A549 (cell line): ENCODE measurements around the gene NTN1. TPM values are rescaled to one million over a fixed set of nuclear protein-coding genes. Genes with fewer than 3 reads are reported as not detected.

Source experiments
- ATAC-seq, 2 experiments: fragments of 200-7000 bp in 1 of 2; fragments of >200 bp in 1 of 2; cut with Nextera tagmentation in 1 of 2; cut with Tn5 transposase in 1 of 2; 3 replicates each; pipeline versions ENCODE4 v1.8.0 to v1.9.1; 2018 to 2020; ENCODE audit warnings: mild to moderate bottlenecking in 1 of 2, moderate library complexity in 1 of 2
- CTCF ChIA-PET: fragments of 300-600 bp; sonication (Branson Sonifier 250); formaldehyde crosslinking; extraction: SDS; loops from one replicate; lab custom pipeline; 2021; ENCODE audit warnings: antibody characterized with exemption, inconsistent platforms; lab: Yijun Ruan, JAX
- POLR2A ChIA-PET: fragments of 350-600 bp; formaldehyde crosslinking; extraction: SDS; loops from one replicate; lab custom pipeline; 2021; ENCODE audit warnings: antibody characterized with exemption, inconsistent platforms; lab: Yijun Ruan, JAX
- DNase-seq, 2 experiments: peaks; one replicate each; pipeline versions ENCODE4 v3.0.0 to v3.0.0-alpha.2; 2011 to 2016; ENCODE audit warnings: low read depth in 1 of 2, low spot score in 1 of 2
- FAIRE-seq: peaks from 2 replicates; lab custom pipeline; 2011; peaks lifted over from hg19 to GRCh38; lab: Jason Lieb, UNC
- H3K27ac ChIP-seq, 2 experiments: fragments of >200 bp; sonication (Bioruptor Twin); formaldehyde crosslinking; 3 replicates each; pipeline ENCODE4 v1.5.1; 2016 to 2017
- H3K4me1 ChIP-seq: fragments of >200 bp; sonication (Bioruptor Twin); formaldehyde crosslinking; 3 replicates; pipeline ENCODE4 v1.6.1; 2016
- H3K4me2 ChIP-seq: fragments of >200 bp; sonication (Bioruptor Twin); formaldehyde crosslinking; 3 replicates; pipeline ENCODE4 v1.6.1; 2016
- H3K4me3 ChIP-seq: fragments of >200 bp; sonication (Bioruptor Twin); formaldehyde crosslinking; 3 replicates; pipeline ENCODE4 v1.5.1; 2016
- H3K9me3 ChIP-seq: fragments of >200 bp; sonication (Bioruptor Twin); formaldehyde crosslinking; 3 replicates; pipeline ENCODE4 v1.6.1; 2016
- BHLHE40 ChIP-seq: IDR thresholded peaks from 2 replicates; pipeline ENCODE4 v1.6.1; 2012; ENCODE audit warnings: low read depth, low read length, inconsistent platforms
- CEBPB ChIP-seq, 2 experiments: fragments of >200 bp in 1 of 2; sonication (Bioruptor Twin) in 1 of 2; formaldehyde crosslinking in 1 of 2; IDR thresholded peaks; 2 replicates each; pipeline ENCODE4 v1.6.1; 2012 to 2016
- HDAC2 ChIP-seq: fragments of 200-600 bp; sonication (generic); IDR thresholded peaks from 2 replicates; pipeline ENCODE4 v1.6.1; 2016
- HEYL ChIP-seq: fragments of 250-450 bp; sonication (Bioruptor Pico); IDR thresholded peaks from 2 replicates; pipeline ENCODE4 v1.8.0; 2021; ENCODE audit warnings: mild to moderate bottlenecking, moderate library complexity
- HMGXB4 ChIP-seq: fragments of 250-450 bp; sonication (Bioruptor Pico); IDR thresholded peaks from 2 replicates; pipeline ENCODE4 v1.5.0; 2021; ENCODE audit warnings: mild to moderate bottlenecking, moderate library complexity, borderline replicate concordance
- KDM1A ChIP-seq: fragments of 200-600 bp; sonication (generic); IDR thresholded peaks from 2 replicates; pipeline ENCODE4 v1.6.1; 2016; ENCODE audit warnings: low read depth, mild to moderate bottlenecking
- KDM5A ChIP-seq: fragments of 200-600 bp; sonication (generic); IDR thresholded peaks from 2 replicates; pipeline ENCODE4 v1.6.1; 2016; ENCODE audit warnings: antibody characterized with exemption, mild to moderate bottlenecking
- MAFK ChIP-seq: fragments of 450-650 bp; IDR thresholded peaks from 2 replicates; pipeline ENCODE4 v1.6.1; 2014; ENCODE audit not compliant: partially characterized antibody
- MAX ChIP-seq: IDR thresholded peaks from 2 replicates; pipeline ENCODE4 v1.6.1; 2012
- POLR2A ChIP-seq: IDR thresholded peaks from 2 replicates; pipeline ENCODE4 v1.6.1; 2012; ENCODE audit warnings: mild to moderate bottlenecking, low read length
- POLR2AphosphoS2 ChIP-seq: conservative IDR thresholded peaks from 2 replicates; pipeline ENCODE4 v1.6.1; 2012; ENCODE audit warnings: low read length, improper control_type of control experiment, inconsistent platforms
- RAD21 ChIP-seq, 2 experiments: fragments of >200 bp in 1 of 2; sonication (Bioruptor Twin) in 1 of 2; formaldehyde crosslinking in 1 of 2; IDR thresholded peaks in 1 of 2; conservative IDR thresholded peaks in 1 of 2; 2 replicates in 1 of 2; 3 replicates in 1 of 2; pipeline ENCODE4 v1.6.1; 2012 to 2018; ENCODE audit warnings: inconsistent platforms in 1 of 2
- RARB ChIP-seq: fragments of 250-450 bp; sonication (Bioruptor Pico); IDR thresholded peaks from 2 replicates; pipeline ENCODE4 v1.8.0; 2021; ENCODE audit warnings: mild to moderate bottlenecking, moderate library complexity
- RCOR1 ChIP-seq: fragments of 150-350 bp; IDR thresholded peaks from 2 replicates; pipeline ENCODE4 v1.6.1; 2014; ENCODE audit warnings: antibody characterized with exemption, low read length, low read depth
- REST ChIP-seq: fragments of 200-600 bp; sonication (generic); IDR thresholded peaks from 2 replicates; pipeline ENCODE4 v1.6.1; 2016; ENCODE audit warnings: antibody characterized with exemption, mild to moderate bottlenecking, moderate library complexity
- RNF2 ChIP-seq: fragments of 200-600 bp; sonication (generic); IDR thresholded peaks from 2 replicates; pipeline ENCODE4 v1.6.1; 2016; ENCODE audit warnings: low read depth, mild to moderate bottlenecking, antibody characterized with exemption, moderate library complexity, borderline replicate concordance
- SREBF2 ChIP-seq: fragments of 450-650 bp; IDR thresholded peaks from 2 replicates; pipeline ENCODE4 v1.6.1; 2014; ENCODE audit warnings: mild to moderate bottlenecking, moderate library complexity
- WGBS: methylation state at CpG from one replicate; pipeline ENCODE4 v1.1.6; 2017; ENCODE audit errors: missing lambda C conversion rate; 5-methylcytosine and 5-hydroxymethylcytosine counted together
- polyA plus RNA-seq, 4 experiments: library from polyadenylated mRNA; depleted of rRNA in 3 of 4; stranded (reverse); fragments of >200 nt; fragmentation: RNase III in 1 of 4; extraction: RNeasy Plus Mini Kit Qiagen cat#74134 plus additional on column Dnase treatment in 1 of 4; gene quantifications; 2 replicates in 3 of 4; 3 replicates in 1 of 4; pipeline ENCODE4 v1.2.3, GENCODE V29; 2011 to 2017
- TF ChIP-seq, protein P1 (sequence below): fragments of >200 bp; sonication (Bioruptor Twin); formaldehyde crosslinking; IDR thresholded peaks from 3 replicates; pipeline ENCODE4 v1.6.1; 2016
- TF ChIP-seq, protein P2 (sequence below): IDR thresholded peaks from 2 replicates; pipeline ENCODE4 v1.6.1; 2012

Gene NTN1
- polyA plus RNA-seq, 2 of the 4 experiments (the other 2 are of a cell fraction), result 0.12 to 0.13 TPM

DNA sequence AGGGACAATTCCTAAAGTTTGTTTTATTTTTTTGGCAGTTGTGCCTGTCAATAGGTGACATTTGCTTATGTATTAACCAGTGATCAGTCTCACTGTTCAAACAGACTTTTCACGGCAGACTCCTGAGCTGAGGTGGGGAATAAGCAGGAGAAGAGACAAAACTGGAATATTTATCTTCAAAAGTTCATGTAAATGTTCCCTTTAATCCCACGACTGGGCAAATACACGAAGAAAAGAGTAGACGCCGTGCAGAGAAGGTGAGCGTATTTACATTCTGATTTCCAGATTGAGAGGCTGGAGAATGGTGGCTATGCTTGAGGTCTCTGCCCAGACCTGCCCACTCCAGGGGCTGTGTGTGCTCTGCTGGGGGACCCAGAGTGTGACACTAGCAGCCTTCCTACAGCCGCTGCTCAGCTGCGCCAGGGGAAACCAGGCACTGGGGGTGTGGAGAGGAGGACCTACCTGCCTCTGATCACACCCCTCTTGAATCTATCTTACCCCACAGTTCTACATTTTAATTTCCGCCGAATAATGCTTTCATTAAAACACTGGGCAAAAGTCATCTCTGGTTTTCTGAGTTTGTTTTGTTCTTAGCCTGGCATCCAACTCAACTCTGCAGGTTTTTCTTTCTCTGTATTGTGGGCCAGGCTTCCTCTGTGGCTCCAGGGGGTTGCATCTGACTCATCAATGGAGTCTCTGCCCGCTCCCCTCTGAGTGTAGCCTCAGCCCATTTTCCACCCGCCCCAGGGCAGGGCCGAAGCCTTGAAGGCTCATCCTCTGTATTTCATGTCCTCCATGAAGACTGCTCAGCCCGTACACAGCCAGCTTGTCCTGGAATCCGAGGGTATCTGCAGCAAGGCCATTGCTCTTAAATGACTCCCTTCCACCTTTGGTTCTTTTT, 237.1 kb downstream of the NTN1 start:
- ChIA-PET CTCF (interaction anchor here (1.7 to 1.8 kb wide), 2 partner anchors 8 to 33 kb away, joined by 6 to 7 read pairs; no protein-coding TSS in a partner anchor), POLR2A (interaction anchor here (0.5 kb wide), 1 partner anchor 37 kb away, joined by 3 read pairs; no protein-coding TSS in a partner anchor)
- no peak for DNase-seq
- 73% methylated on average over 15 of the region's 15 CpGs for WGBS
- H3K4me1 ChIP-seq, result peaks cover 19% of the 10 kb centered on the region
- no peak for TF ChIP-seq RARB
- TF ChIP-seq POLR2AphosphoS2, result no peak
- TF ChIP-seq, protein P1, sequence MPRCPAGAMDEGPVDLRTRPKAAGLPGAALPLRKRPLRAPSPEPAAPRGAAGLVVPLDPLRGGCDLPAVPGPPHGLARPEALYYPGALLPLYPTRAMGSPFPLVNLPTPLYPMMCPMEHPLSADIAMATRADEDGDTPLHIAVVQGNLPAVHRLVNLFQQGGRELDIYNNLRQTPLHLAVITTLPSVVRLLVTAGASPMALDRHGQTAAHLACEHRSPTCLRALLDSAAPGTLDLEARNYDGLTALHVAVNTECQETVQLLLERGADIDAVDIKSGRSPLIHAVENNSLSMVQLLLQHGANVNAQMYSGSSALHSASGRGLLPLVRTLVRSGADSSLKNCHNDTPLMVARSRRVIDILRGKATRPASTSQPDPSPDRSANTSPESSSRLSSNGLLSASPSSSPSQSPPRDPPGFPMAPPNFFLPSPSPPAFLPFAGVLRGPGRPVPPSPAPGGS, result no peak
- no peak for TF ChIP-seq SREBF2
- TF ChIP-seq HDAC2, result no peak
- TF ChIP-seq POLR2A, result no peak
- TF ChIP-seq RAD21 (conservative IDR thresholded peaks at IDR 0.05 in 1 of 2, IDR thresholded peaks at IDR 0.05 in 1 of 2), result no peak
- TF ChIP-seq, protein P2, sequence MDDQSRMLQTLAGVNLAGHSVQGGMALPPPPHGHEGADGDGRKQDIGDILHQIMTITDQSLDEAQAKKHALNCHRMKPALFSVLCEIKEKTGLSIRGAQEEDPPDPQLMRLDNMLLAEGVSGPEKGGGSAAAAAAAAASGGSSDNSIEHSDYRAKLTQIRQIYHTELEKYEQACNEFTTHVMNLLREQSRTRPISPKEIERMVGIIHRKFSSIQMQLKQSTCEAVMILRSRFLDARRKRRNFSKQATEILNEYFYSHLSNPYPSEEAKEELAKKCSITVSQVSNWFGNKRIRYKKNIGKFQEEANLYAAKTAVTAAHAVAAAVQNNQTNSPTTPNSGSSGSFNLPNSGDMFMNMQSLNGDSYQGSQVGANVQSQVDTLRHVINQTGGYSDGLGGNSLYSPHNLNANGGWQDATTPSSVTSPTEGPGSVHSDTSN, result no peak
- no peak for TF ChIP-seq HEYL (CRISPR knock-in tag)
- no peak for TF ChIP-seq MAX
- H3K4me3 ChIP-seq, result no peak overlapping the region
- no peak for ATAC-seq
- H3K4me2 ChIP-seq, result no peak overlapping the region
- no peaks in the 10 kb centered on the region for H3K9me3 ChIP-seq
- 0 out of 6 replicates have a peak overlapping the region, but pooled peaks of 1 of the 2 experiments have one; percentile 16 for H3K27ac ChIP-seq
- no peak for FAIRE-seq

DNA sequence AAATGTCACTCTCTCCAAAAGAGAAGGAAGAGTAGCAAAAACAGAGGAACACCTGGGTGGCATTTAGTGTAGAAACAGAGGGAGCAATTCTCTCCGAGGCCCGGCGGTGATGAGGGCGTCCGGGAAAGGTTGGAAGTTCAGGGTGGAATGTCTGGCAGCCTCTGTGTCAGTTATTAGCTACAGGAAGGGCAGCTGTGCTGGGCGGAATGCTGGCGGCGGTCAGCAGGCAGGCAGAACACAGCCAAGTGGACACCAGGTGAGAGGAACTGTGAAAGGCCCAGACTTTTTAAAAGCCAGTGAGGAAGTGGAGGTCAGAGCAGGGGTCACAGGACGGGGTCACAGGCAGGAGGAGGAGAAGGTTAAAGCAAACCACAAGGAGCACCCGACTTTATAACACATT, 238.1 kb downstream of the NTN1 start:
- H3K4me2 ChIP-seq, result no peak overlapping the region
- no peak overlapping the region for H3K27ac ChIP-seq
- FAIRE-seq (no peak), DNase-seq (no peak), ATAC-seq (no peak)
- POLR2A ChIA-PET, result no interaction called here
- no peak overlapping the region for H3K4me3 ChIP-seq
- no peaks in the 10 kb centered on the region for H3K9me3 ChIP-seq
- peaks cover 19% of the 10 kb centered on the region for H3K4me1 ChIP-seq
- TF ChIP-seq MAFK (no peak), BHLHE40 (no peak), KDM1A (no peak), REST (no peak), POLR2A (no peak), KDM5A (no peak), CEBPB (IDR thresholded peaks at IDR 0.05) (no peak), HMGXB4 (no peak), RNF2 (no peak), RCOR1 (no peak)
- CTCF ChIA-PET, result interaction anchor here (1.7 to 1.8 kb wide), 2 partner anchors 9 to 32 kb away, joined by 6 to 7 read pairs; no protein-coding TSS in a partner anchor
- WGBS, result 90% methylated on average over 10 of the region's 10 CpGs
